A673 (cell line): ENCODE results near the gene ESR2.

ENCODE experiments used
- EZH2 ChIP-seq: fragments of 200-600 bp; sonication (generic); IDR thresholded peaks from 2 replicates; pipeline ENCODE4 v1.6.1; 2017; ENCODE audit warnings: borderline replicate concordance, low read depth, mild to moderate bottlenecking, mixed read lengths, antibody characterized with exemption, low read length; ENCODE audit not compliant: poor library complexity, severe bottlenecking
- TF ChIP-seq, protein P1 (sequence below): fragments of 300-800, 200-600 bp; sonication (generic); conservative IDR thresholded peaks from 2 replicates; pipeline ENCODE4 v1.5.1; 2017; ENCODE audit warnings: low read depth, mild to moderate bottlenecking, antibody characterized with exemption, low read length, moderate library complexity, mixed read lengths

GRCh38 chr14:64186231-64187129 lies 107.7 kb downstream of the ESR2 start:
- TF ChIP-seq, protein P1, sequence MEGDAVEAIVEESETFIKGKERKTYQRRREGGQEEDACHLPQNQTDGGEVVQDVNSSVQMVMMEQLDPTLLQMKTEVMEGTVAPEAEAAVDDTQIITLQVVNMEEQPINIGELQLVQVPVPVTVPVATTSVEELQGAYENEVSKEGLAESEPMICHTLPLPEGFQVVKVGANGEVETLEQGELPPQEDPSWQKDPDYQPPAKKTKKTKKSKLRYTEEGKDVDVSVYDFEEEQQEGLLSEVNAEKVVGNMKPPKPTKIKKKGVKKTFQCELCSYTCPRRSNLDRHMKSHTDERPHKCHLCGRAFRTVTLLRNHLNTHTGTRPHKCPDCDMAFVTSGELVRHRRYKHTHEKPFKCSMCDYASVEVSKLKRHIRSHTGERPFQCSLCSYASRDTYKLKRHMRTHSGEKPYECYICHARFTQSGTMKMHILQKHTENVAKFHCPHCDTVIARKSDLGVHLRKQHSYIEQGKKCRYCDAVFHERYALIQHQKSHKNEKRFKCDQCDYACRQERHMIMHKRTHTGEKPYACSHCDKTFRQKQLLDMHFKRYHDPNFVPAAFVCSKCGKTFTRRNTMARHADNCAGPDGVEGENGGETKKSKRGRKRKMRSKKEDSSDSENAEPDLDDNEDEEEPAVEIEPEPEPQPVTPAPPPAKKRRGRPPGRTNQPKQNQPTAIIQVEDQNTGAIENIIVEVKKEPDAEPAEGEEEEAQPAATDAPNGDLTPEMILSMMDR, result no peak
- no peak for TF ChIP-seq EZH2
